Fibroblast of peridontal ligament (primary cell): ENCODE results near the gene ZMYM4.
"Not testable (repeated sequence)": the region's sequence is repeated elsewhere in the genome, so short reads cannot be mapped to it uniquely, and the experiment has no call there.

ENCODE experiments used
- DNase-seq: peaks from one replicate; pipeline ENCODE4 v3.0.0-alpha.2; 2010; ENCODE audit errors: extremely low read depth

Gene ZMYM4

GRCh38 chr1:35268282-35269200 lies at the start of gene ZMYM4:
TSS of gene ZMYM4 (plus strand) at chr1:35268709. CDS start at chr1:35269047, 338 bp downstream.
- peak; percentile 99 for DNase-seq

- no peak for DNase-seq
These were observed 47.5 kb upstream of the ZMYM4 start for GRCh38 chr1:35220976-35221375.

- DNase-seq, result peak; percentile 88
These were observed 46.0 kb upstream of the ZMYM4 start for GRCh38 chr1:35222322-35223083.

- no peak for DNase-seq
These were observed 45.4 kb upstream of the ZMYM4 start for GRCh38 chr1:35223084-35223630.

GRCh38 chr1:35226546-35226945 lies 42.0 kb upstream of the ZMYM4 start:
- DNase-seq, result no peak

GRCh38 chr1:35229587-35230360 lies 38.7 kb upstream of the ZMYM4 start:
- no peak for DNase-seq

GRCh38 chr1:35231287-35231686 lies 37.2 kb upstream of the ZMYM4 start:
- no peak for DNase-seq

GRCh38 chr1:35236772-35237171 lies 31.7 kb upstream of the ZMYM4 start:
- not testable (repeated sequence) for DNase-seq

GRCh38 chr1:35243691-35244090 lies 24.8 kb upstream of the ZMYM4 start:
- DNase-seq, result no peak

GRCh38 chr1:35247256-35247655 lies 21.3 kb upstream of the ZMYM4 start:
- no peak for DNase-seq

- no peak for DNase-seq
These were observed 14.6 kb upstream of the ZMYM4 start for GRCh38 chr1:35253941-35254340.

- DNase-seq, result no peak
These were observed 13.2 kb upstream of the ZMYM4 start for GRCh38 chr1:35255276-35255675.

GRCh38 chr1:35259561-35259960 lies 8.9 kb upstream of the ZMYM4 start:
- no peak for DNase-seq

GRCh38 chr1:35261412-35262120 lies 6.9 kb upstream of the ZMYM4 start:
- no peak for DNase-seq

GRCh38 chr1:35264035-35264434 lies 4.5 kb upstream of the ZMYM4 start:
- DNase-seq, result no peak

GRCh38 chr1:35264871-35265270 lies 3.6 kb upstream of the ZMYM4 start:
- peak; percentile 69 for DNase-seq

GRCh38 chr1:35266306-35266705 lies 2.2 kb upstream of the ZMYM4 start:
- no peak for DNase-seq

GRCh38 chr1:35269201-35269988 lies 886 bp downstream of the ZMYM4 start:
- DNase-seq, result peak; percentile 24

- DNase-seq, result no peak
These were observed 1.4 kb downstream of the ZMYM4 start for GRCh38 chr1:35269989-35270289.

- DNase-seq, result no peak
These were observed 2.3 kb downstream of the ZMYM4 start for GRCh38 chr1:35270836-35271235.
